Fibroblast of mammary gland (primary cell): ENCODE results near the gene NUP62CL.
"Not testable (repeated sequence)": the region's sequence is repeated elsewhere in the genome, so short reads cannot be mapped to it uniquely, and the experiment has no call there.

Experiments used
- DNase-seq: peaks from one replicate; pipeline ENCODE4 v3.0.0-alpha.2; 2010; ENCODE audit warnings: low read depth
- H3K4me3 ChIP-seq: 2 replicates; pipeline ENCODE4 v1.5.1; 2011; ENCODE audit warnings: low read depth, mild to moderate bottlenecking, low read length, moderate library complexity; ENCODE audit not compliant: control insufficient read depth
- CTCF ChIP-seq: conservative IDR thresholded peaks from 2 replicates; pipeline ENCODE4 v1.5.1; 2011; ENCODE audit warnings: low read depth, low read length, inconsistent platforms; ENCODE audit not compliant: control insufficient read depth, insufficient read depth

The NUP62CL gene

GRCh38 chrX:107207089-107207488, 856 bp upstream of the NUP62CL start:
- no peak overlapping the region for H3K4me3 ChIP-seq
- no peak for DNase-seq
- no peak for TF ChIP-seq CTCF

- TF ChIP-seq CTCF = no peak
- no peak overlapping the region for H3K4me3 ChIP-seq
- no peak for DNase-seq
These were observed 448 bp upstream of the NUP62CL start for GRCh38 chrX:107206697-107207065.

GRCh38 chrX:107204068-107204605, 2.1 kb downstream of the NUP62CL start:
- TF ChIP-seq CTCF = no peak
- H3K4me3 ChIP-seq = no peak overlapping the region

GRCh38 chrX:107199491-107199890, 6.7 kb downstream of the NUP62CL start:
- no peak overlapping the region for H3K4me3 ChIP-seq
- no peak for TF ChIP-seq CTCF
- no peak for DNase-seq

More at GRCh38 chrX:107204068-107204605, 2.1 kb downstream of the NUP62CL start:
- no peak for DNase-seq

GRCh38 chrX:107198074-107198473, 8.2 kb downstream of the NUP62CL start:
- DNase-seq = not testable (repeated sequence)

GRCh38 chrX:107197319-107197718, 8.9 kb downstream of the NUP62CL start:
- DNase-seq = no peak
- no peak for TF ChIP-seq CTCF
- no peak overlapping the region for H3K4me3 ChIP-seq

More at GRCh38 chrX:107198074-107198473, 8.2 kb downstream of the NUP62CL start:
- H3K4me3 ChIP-seq = not testable (repeated sequence)

GRCh38 chrX:107171369-107172102, 34.7 kb downstream of the NUP62CL start:
- TF ChIP-seq CTCF = no peak
- DNase-seq = no peak
- H3K4me3 ChIP-seq = no peak overlapping the region
